Activated CD4-positive, alpha-beta T cell treated with anti-CD3 and anti-CD28 coated beads for 4 hours (primary cell): ENCODE data around the gene MESP1.

Experiments
- DNase-seq, 2 donors: peaks; one replicate each; pipeline ENCODE4 v3.0.0-alpha.2; 2020

Gene MESP1

DNA sequence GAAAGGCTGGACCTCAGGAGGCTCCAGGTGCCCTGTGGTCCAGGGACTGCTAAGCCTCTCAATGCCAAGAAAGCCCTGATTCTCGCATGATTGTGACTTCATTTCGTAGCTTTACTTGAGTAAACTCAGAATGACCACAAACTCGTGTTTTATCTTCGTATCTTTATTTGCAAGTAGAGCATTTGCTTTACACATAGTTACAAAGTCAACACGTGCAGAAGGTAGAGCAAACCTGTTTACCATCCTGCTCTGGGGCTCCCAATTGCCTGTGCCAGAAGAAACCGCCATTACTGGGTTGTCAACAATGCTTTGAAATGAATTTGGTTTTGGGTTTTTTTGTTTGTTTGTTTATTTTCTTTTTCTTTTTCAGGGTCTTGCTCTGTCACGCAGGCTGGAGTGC, 5.8 kb upstream of the MESP1 start:
- no peak for DNase-seq

DNA sequence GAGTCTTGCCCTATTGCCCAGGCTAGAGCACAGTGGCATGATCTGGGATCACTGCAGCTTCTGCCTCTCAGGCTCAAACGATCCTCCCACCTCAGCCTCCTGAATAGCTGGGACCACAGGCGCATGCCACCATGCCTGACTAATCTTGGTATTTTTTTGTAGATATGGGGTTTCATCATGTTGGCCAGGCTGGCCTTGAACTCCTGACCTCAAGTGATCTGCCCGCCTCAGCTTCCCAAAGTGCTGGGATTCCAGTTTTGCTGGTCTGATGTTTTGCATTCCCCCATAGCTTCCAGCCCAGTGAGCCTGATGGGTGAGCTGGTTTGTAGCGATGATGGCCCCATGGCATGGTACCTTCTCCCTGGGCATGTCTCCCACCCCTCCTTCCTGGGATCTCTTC, 4.7 kb upstream of the MESP1 start:
- no peak for DNase-seq

DNA sequence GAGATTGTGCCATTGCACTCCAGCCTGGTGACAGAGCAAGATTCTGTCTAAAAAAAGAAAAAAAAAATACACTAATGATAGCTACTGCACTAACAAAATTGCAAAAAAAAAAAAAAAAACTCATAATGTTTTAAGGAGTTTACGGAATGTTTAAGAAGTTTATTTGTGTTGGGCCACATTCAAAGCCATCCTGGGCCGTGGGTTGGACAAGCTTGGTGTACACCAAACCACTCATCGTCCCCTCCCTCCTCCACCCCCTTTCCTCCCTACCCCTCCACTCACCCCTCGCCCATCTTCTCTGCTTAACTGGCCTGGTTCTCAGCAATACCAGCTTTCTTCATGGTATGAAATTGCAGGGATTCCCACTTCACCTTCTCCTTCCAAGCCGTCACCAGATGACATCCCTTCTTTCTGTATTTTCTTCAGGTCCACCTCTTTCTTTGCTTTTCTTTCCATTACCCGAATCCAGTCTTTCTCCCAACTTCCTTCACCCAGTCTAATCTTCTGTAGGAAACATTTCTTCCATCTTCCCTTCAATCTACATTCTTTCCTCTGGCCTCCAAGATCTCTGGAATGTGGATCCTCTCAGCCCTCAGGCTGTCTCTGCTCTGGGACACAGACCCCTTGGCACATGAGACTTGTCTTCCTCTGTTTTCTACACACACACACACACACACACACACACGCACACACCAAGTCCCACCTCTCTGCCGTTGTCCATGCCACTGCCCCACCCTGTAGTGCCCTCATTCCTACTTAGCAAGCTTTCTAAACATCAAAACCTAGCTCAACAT, 3.5 kb upstream of the MESP1 start:
- no peak for DNase-seq

DNA sequence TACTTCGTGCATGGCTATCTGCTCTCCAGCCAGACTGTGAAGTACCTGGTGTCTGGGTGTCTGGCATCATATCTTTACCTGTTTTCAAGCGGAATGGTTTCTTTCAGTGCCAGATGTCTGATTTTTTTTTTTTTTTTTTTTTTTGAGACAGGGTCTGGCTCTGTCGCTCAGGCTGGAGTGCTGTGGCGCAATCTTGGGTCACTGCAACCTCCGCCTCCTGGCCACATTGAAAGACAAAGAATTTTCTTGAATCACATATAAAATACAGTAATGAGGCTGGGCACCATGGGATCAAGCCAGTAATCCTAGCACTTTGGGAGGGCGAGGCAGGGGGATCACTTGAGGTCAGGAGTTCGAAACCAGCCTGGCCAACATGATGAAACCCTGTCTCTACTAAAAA, 2.8 kb upstream of the MESP1 start:
- no peak for DNase-seq

DNA sequence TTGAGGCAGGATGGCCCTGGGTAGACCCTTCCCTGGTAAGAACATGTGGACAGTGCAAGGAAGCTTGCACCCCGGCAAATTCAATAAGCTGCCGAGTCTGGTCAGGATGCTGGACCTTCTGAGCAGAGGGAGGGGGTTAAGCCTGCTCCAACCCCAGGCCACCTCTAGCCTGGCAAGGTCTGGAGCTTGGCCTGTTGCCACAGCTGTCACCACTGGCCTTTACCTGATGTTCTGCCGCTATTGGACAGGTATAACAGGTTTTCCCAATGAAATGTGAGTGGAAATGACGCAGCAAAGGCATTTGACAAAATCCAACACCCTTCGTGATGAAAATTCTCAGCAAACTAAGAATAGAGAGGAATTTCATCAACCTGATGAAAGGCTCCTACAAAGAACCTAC, 699 bp upstream of the MESP1 start:
- no peak for DNase-seq

DNA sequence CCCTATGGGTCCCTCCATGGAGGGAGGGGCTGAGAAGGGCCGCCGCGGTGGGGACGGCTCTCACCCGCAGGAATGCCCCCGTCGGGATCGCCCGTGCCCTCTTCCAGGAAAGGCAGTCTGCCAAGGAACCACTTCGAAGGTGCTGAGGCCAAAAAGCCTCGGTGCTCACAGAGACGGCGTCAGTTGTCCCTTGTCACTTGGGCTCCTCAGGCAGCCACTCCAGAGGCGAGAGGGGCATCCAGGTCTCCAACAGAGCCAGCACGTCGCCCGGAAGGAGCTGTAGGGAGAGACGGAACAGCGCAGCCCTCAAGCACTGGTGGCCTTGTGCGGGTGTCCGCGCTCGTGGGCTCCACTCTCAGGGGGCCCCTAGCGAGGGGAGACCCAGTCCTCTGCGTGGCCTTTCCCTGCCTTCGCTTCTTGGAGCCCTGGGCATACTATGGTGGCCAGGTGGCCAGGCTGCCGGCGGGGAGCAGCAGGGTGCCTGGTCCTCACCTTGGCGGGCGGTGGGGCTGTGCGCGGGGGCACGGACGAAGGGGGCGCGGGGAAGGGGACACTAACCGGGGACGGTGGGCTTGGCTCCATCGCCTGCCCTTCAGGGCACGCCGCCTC, 994 bp downstream of the MESP1 start:
- no peak for DNase-seq

DNA sequence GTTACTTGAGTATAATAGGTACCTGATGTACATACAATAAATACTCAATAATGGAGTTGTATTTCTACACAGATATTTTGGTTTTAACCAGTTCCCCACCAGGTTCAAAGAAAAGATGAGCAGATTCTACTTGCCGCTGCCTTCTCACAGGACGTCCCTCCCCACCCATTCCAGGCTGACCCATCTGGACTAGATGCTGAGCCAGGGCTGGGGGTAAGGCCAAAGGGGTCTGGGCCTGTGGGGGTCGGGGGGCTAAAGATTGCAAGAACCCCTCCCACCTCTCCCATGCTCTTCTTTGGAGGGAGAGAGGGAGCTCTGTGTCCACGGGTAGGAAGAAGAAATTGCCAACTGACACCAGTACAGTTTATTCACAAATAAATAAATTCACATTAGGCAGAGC, 1.5 kb downstream of the MESP1 start:
- DNase-seq, result no peak

DNA sequence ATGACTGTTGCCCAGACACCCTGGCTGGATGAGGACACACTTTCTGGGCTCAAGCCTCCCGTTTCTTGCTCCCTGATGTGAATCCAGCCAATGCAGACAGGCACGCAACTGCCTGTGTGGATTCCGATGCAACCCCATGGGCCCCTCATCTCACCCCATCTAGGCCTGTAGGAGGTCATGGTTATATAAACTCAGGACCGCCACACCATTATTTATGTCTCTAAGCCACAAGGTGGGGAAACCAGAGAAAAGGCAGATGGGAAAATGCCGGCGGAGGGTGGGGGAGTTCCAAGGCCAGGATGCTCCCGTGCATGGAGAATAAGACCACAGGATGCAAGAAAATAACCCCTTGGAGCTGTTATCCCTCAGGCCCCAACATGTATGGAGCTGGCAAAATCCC, 2.0 kb downstream of the MESP1 start:
- no peak for DNase-seq

DNA sequence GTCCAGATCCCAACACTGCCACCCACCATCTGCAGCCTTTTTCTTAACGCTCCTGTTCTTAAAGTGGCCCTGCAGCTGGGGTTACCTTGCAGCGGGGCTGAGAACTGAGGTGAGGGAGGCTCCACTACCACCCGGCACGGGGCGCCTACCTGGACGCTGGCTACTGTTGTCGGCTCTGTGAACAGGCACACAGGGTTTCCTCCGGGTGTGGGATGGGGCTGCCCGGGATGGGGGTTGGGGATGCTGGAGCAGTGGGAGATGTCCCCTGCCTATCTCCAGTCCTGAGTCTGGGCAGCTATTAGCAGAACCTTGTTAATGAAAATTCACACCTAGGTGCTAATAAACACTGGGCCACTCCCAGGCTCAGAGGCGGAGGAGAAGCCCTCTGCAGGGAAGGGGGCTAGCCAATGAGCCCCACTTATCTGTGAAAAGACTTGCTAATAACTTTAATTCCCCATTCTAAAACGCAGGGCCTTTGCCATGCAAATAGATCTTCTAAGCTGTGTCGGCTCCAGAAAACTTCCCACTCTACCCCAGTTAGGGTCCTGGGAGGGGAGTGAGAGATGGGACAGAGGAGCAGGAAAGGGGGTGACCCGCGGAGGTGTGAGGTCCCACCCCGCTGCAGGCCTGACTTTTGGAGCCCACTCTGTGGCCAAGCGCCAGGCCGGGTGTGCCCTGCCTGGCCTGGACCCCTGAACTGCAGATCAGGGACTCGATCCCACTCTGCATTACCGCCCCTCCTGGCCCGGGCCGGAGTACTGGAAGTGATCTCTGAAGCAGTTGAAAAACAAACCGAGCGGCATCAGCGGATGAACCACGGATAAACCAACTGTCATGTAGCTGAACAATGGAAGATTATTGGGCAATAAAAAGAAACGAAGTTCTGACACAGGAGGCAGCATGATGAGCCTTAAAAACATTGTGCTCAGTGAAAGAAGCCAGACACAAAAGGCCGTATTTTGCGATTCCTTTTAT, 3.1 kb downstream of the MESP1 start:
- no peak for DNase-seq

DNA sequence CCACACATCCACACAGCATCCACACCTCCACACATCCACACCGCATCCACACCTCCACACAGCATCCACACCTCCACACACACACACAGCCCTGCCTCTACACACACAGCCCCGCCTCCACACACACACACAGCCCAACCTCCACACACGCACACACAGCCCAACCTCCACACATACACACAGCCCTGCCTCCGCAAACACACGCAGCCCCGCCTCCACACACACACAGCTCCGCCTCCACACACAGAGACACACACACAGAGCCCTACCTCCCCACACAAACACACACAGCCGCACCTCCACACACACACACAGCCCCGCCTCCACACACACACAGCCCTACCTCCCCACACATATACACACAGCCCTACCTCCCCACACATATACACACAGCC, 4.7 kb downstream of the MESP1 start:
- no peak for DNase-seq

DNA sequence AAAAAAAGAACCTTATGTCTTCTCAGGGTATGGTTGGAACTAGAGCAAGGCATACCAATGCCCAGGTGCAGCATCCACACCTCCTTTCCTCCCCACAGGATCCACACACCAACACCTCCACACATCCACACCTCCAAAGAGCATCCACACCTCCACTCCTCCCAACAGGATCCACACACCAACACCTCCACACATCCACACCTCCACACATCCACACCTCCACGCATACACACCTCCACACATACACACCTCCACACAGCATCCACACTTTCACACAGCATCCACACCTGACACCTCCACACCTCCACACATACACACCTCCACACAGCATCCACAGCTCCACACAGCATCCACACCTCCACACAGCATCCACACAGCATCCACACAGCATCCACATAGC, 5.3 kb downstream of the MESP1 start:
- no peak for DNase-seq

DNA sequence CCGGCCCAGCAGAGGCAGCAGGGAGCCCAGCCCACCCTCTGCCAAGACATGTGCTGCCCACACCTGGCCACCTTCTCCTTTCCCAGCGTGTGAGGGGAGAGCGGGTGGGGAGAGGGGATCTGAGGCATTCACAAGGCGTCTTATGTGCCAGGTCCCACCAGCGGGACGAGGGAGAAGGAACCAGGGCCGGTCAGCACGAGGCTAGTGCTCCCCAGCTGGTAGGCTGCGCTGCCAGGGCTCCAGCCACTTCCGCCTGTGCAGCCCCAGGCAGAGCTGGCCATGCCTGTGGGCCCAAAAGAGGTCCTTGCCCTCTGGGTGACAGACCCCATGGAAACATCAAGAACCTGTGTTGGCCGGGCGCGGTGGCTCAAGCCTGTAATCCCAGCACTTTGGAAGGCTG, 5.9 kb downstream of the MESP1 start:
- DNase-seq, result no peak

DNA sequence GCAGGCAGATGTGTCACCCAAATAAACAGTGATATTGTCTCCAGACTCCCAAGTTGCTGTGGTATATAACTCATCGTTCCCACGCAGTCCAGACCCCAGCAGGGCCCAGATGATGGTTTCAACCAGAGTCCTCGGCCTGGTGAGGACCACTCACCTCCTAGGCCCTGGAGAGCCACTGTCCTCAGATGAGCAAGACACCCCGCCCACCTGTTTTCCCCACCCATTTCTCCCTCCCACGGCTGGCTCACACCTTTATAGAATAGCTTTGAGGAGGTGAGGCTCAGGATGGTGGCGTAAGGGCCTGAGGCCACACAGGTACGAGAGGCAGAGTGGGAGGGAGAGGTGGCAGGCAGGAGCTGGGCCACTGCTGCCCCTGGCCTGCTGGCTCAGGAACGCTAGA, 7.5 kb downstream of the MESP1 start:
- DNase-seq, result no peak

DNA sequence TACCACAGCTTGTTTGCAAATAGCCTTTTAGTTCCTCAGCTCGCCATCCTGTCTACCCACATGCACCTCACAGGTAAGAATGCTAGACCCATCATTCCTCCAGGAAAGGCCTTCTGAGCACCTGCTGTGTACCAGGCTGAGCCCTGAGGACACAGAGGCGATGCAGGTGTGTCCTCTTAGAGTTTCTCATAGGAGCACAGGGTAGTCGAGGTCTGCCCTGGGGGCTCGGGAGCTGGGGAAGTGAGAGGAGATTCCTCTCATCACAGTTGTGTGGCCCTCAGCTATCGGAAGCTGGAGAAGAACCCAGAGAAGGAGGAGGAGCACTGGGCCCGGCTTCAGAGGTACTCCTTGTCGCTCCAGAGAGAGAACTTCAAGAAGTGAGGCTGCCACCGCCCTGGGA, 8.0 kb downstream of the MESP1 start:
- DNase-seq, result no peak

DNA sequence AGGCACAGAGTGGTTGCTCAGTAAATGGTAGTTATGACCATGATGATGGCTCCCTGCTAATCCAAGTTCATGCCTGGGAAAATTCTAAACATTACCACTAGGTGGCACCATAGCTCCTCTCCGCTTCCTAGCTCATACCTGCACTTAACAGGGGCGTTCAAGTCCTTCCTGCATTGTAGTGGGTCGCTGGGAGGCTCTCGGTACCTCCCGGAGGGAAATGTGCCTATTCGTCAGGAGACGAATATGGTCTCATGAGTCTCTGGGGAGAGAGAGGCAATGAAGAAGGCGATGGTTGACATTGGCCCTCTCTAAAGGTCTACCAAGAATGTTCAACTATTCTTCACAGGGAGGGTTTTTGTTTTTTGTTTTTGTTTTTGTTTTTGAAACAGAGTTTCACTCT, 10.9 kb downstream of the MESP1 start:
- DNase-seq, result peak; percentile 51 to 66

DNA sequence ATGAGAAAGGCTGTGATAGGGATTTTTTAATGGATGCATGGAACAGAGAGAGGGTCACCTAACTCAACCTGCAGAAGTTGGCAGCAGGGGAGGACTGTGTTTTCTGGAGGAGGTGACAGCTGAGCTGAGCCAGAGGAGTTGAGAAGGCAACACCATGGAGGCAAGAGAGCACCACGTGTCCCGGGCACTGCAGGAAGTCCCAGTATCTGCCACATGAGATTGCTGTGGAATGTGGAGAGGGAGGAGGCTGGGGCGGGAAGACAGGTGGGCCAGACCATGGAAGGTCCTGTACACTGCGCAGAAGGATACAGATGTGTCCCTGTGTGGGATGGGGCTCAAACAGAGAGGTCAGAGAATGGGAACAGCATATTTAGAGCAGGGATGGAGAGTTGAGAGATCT, 15.3 kb downstream of the MESP1 start:
- no peak for DNase-seq

DNA sequence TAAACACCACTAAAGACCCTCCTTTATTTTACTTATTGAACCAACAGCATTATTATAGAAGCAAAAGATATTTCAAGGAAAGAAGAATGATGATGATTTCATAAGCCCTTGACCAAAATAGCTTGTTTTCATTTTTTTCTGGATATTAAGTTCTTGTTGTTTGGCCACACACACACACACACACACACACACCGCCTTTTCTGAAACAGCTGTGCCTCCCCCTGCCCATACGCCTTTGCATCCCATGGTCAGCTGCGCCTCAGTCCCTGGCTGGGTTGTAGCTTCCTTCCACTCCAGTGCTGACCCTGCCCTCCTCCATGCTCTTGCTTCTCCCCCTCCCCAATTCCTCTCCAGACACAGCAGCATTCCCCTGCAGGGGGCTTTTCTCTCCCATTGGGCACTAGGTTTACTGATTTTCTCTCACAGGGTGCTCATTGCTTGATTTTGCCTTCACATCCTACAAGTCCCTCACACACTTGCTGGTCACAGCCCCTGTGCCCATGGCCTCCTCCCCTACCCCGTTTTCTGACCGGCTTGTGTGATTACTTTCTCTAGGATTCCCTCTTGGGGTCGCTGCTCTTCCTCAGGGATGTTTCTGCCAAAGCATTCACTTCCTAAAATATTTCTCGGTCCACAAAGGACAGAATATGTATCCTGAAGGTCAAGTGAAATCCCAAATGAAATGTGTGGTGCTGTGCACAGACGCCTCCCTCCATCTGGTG, 18.4 kb downstream of the MESP1 start:
- DNase-seq, result no peak

DNA sequence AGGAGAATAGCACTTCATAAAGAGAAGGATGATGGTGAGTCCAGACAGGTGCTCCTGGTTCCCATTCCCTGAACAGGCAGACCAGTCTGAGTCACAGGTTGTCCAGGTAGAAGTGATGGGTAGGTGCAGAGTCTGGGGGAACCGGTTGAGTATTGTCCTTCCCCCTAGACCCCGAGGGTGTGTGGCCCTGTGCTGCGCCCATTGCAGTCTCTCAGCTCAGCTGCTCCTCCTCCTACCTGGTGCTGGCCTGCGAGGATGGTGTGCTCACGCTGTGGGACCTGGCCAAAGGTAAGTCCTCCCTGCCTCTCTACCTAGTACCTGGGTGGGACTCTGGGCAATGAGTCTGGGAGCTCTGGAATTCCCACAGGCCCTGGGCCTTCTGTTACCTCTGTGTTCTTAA, 19.8 kb downstream of the MESP1 start:
- no peak for DNase-seq

DNA sequence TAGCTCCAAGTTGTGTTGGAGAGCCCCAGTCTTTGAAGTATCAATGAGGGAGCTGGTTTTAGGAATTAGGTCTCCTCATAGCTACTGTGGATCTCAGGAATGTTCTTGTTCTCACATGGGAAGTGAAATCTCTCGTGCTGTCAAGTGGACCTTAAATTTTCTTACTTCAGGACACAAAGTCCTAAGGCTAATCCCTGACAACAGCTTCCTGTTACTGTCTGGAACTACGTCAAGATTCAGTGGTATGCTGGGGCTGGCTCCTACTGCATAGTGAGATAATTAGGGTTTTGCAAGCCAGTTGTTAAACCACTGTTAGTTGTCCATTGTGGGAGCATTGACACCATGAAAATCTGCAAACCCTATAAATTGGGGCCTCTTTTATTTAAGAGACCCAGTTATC, 22.8 kb downstream of the MESP1 start:
- DNase-seq, result no peak

DNA sequence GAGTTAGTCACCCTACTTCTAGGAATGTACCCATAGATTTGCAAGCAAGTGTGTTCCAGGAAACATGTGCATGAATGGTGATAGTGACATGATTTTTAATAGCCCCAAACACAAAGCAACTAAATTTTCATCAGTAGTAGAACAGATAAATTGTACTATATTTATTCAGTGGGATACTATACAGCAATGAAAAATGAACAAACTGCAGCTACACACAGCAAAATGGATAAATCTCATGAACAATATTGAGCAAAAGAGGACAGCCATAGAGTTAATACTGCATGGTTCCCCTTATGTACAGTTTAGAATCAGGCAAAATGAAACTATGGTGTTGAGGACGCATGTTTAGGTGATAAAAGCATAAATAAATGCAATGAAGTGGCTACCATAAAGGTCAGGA, 26.0 kb downstream of the MESP1 start:
- no peak for DNase-seq

DNA sequence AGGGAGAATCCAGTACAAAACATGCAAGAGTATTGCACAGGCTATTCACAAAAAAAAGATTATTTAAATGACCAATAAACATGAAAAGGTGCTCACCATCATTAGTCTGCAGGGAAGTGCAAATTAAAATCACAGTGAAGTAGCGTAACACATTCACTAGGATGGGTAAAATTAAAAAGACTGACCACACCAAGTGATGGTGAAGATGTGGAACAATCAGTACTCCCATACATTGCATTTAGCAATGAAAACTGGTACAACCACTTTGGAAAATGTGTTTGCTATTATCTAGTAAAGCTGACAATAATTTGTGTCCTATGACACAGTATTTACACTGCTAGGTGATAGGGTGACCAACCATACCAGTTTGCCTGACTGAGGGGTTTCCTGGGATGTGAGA, 26.4 kb downstream of the MESP1 start:
- no peak for DNase-seq

DNA sequence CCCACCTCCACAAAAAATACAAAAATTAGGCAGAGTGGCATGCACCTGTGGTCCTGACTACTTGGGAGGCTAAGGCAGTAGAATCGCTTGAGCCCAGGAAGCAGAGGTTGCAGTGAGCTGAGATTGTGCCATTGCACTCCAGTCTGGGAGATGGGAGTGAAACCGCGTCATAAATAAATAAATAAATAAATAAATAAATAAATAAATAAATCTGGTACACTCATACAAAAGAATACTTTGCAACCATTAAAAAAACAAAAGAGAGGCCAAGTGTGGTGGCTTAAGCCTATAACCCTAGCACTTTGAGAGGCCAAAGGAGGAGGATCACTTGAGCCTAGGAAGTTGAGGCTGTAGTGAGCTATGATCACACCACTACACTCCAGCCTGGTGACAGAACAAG, 28.0 kb downstream of the MESP1 start:
- no peak for DNase-seq

DNA sequence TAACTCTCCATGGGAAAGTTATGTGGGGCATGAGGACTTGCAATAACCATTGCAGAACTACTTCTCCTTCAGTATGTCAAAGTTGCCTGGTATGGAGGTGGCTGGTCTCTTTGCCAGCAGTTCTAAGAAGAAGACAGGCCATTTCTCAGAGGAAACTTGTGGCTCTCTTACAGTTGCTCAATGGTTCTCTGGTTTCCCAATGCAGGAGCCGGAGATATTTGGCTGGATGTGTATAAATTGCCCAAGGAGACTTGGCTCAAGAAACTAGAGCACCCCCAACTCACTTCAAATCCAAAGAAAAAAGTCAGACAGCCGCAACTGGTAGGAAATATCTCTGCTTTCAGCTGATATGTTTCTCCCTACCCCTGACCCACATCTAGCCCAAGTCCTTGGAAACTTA, 36.3 kb downstream of the MESP1 start:
- DNase-seq, result no peak
